OCI-LY7 (cell line): Measurements from ENCODE around the gene FCGBP. TPM values are rescaled to one million over a fixed set of nuclear protein-coding genes. Genes with fewer than 3 reads are reported as not detected.

Experiments used
- BruUV-seq: library from RNA; stranded (reverse); fragments of 400-500 nt; replicated peaks from 2 replicates; lab custom pipeline; 2021; lab: Mats Ljungman, UMichigan
- CTCF ChIA-PET: fragments of 300-600 bp; sonication (Branson Sonifier 250); formaldehyde crosslinking; loops from one replicate; lab custom pipeline; 2022; ENCODE audit warnings: antibody characterized with exemption; ENCODE audit not compliant: unreplicated experiment; lab: Charles Lee
- POLR2A ChIA-PET: fragments of 300-600 bp; sonication (Branson Sonifier 250); formaldehyde crosslinking; loops from one replicate; lab custom pipeline; 2022; ENCODE audit warnings: antibody characterized with exemption; lab: Charles Lee
- DNase-seq: peaks from one replicate; pipeline ENCODE4 v3.0.0-alpha.2; 2015; ENCODE audit warnings: low spot score
- H2AFZ ChIP-seq: fragments of 200-600 bp; sonication (generic), shearing (Covaris generic); 2 replicates; pipeline ENCODE4 v1.6.1; 2014; ENCODE audit warnings: mild to moderate bottlenecking, antibody characterized with exemption, low read length, moderate library complexity
- H3K27ac ChIP-seq: fragments of 200-600 bp; sonication (generic); 2 replicates; pipeline ENCODE4 v1.5.1; 2014; ENCODE audit warnings: mixed run types, low read depth, mild to moderate bottlenecking, moderate library complexity, low read length, inconsistent platforms; ENCODE audit not compliant: poor library complexity, severe bottlenecking
- H3K36me3 ChIP-seq: fragments of 200-600 bp; sonication (generic); 2 replicates; pipeline ENCODE4 v1.6.1; 2014; ENCODE audit warnings: mild to moderate bottlenecking, antibody characterized with exemption, low read length, moderate library complexity, mixed read lengths; ENCODE audit not compliant: insufficient read depth
- H3K4me1 ChIP-seq: fragments of 200-600 bp; sonication (generic); 2 replicates; pipeline ENCODE4 v1.5.1; 2014; ENCODE audit warnings: mild to moderate bottlenecking, low read length; ENCODE audit not compliant: insufficient read depth, poor library complexity, severe bottlenecking
- H3K4me2 ChIP-seq: fragments of 200-600 bp; sonication (generic); 2 replicates; pipeline ENCODE4 v1.6.1; 2014; ENCODE audit warnings: mild to moderate bottlenecking, low read length
- H3K4me3 ChIP-seq: fragments of 200-600 bp; sonication (generic); 2 replicates; pipeline ENCODE4 v1.5.1; 2014; ENCODE audit warnings: mild to moderate bottlenecking, low read depth, low read length; ENCODE audit not compliant: poor library complexity, severe bottlenecking
- H3K79me2 ChIP-seq: fragments of 200-600 bp; sonication (generic); 2 replicates; pipeline ENCODE4 v1.6.1; 2016; ENCODE audit warnings: low read depth, mild to moderate bottlenecking, low read length, moderate library complexity, mixed read lengths; ENCODE audit not compliant: insufficient read depth
- H3K9me2 ChIP-seq: fragments of 200-600 bp; sonication (generic); 2 replicates; pipeline ENCODE4 v1.6.1; 2016; ENCODE audit warnings: mild to moderate bottlenecking, low read length, mixed read lengths; ENCODE audit not compliant: insufficient read depth
- H3K9me3 ChIP-seq: fragments of 200-600 bp; sonication (generic); 2 replicates; pipeline ENCODE4 v1.6.1; 2014; ENCODE audit warnings: mild to moderate bottlenecking, mixed run types, low read length, mixed read lengths
- H4K20me1 ChIP-seq: fragments of 200-600 bp; sonication (generic); 2 replicates; pipeline ENCODE4 v1.6.1; 2014; ENCODE audit warnings: mild to moderate bottlenecking, antibody characterized with exemption, low read length, moderate library complexity, mixed read lengths; ENCODE audit not compliant: insufficient read depth
- CTCF ChIP-seq: fragments of 200-600 bp; sonication (generic); conservative IDR thresholded peaks from 2 replicates; pipeline ENCODE4 v1.5.1; 2014; ENCODE audit warnings: mild to moderate bottlenecking, antibody characterized with exemption, low read length, moderate library complexity, mixed read lengths
- EZH2phosphoT487 ChIP-seq: fragments of 200-600 bp; sonication (generic); IDR thresholded peaks from 2 replicates; pipeline ENCODE4 v1.6.1; 2018; ENCODE audit warnings: low read depth, borderline replicate concordance, mild to moderate bottlenecking, mixed run types, antibody characterized with exemption, low read length, moderate library complexity, mixed read lengths
- intact Hi-C: fragments of 100-400 bp; cut with micrococcal nuclease; formaldehyde crosslinking; loops from one replicate; pipeline ENCODE4 v1.10.0; 2022; ENCODE audit not compliant: unreplicated experiment
- total RNA-seq, 2 experiments: library from RNA; depleted of rRNA in 1 of 2; stranded (reverse); fragments of >200 nt in 1 of 2; shearing (Covaris generic) in 1 of 2; gene quantifications; 2 replicates each; pipeline ENCODE4 v1.2.3, GENCODE V29; 2014 to 2022

Gene FCGBP
- total RNA-seq, 2 experiments from 2014 or later = 0.41 to 1.7 TPM

- H3K4me1 ChIP-seq = peaks cover 81% of the 10 kb centered on the region
- ChIA-PET POLR2A (interaction anchor here (0.5 to 1.6 kb wide), 3 partner anchors 11 to 35 kb away, joined by 3 to 19 read pairs (median 12); no protein-coding TSS in a partner anchor), CTCF (no interaction called here)
- no peak for TF ChIP-seq CTCF
- no peak for TF ChIP-seq EZH2phosphoT487
- no peaks in the 10 kb centered on the region for H4K20me1 ChIP-seq
- H3K4me2 ChIP-seq = peak overlapping the region; percentile 72
- peaks cover 14% of the 10 kb centered on the region for H3K36me3 ChIP-seq
- H3K9me2 ChIP-seq = no peaks in the 10 kb centered on the region
- intact Hi-C loops = loop anchor here (10.0 kb wide), 1 partner anchor 549 kb away; the partner anchor contains the start of gene ZFP36
- peak overlapping the region; percentile 96 for H3K27ac ChIP-seq
- H3K4me3 ChIP-seq = peak overlapping the region; percentile 53
- BruUV-seq = no TSS peak
- no peak for DNase-seq
- H3K9me3 ChIP-seq = peaks cover 34% of the 10 kb centered on the region
- no peaks in the 10 kb centered on the region for H3K79me2 ChIP-seq
- H2AFZ ChIP-seq = peak overlapping the region; percentile 84; the same call in 1 of the 2 replicates
Measured at GRCh38 chr19:39953915-39954314, 19.5 kb upstream of the FCGBP start.

- intact Hi-C loops = loop anchor here (10.0 kb wide), 1 partner anchor 547 kb away; the partner anchor contains the start of gene ZFP36
- peak overlapping the region; percentile 72; the same call in 1 of the 2 replicates for H3K4me2 ChIP-seq
- H2AFZ ChIP-seq = no peak overlapping the region; the same call in 1 of the 2 replicates
- H3K36me3 ChIP-seq = peaks cover 14% of the 10 kb centered on the region
- BruUV-seq = no TSS peak
- DNase-seq = no peak
- no peak overlapping the region for H3K4me3 ChIP-seq
- peaks cover 34% of the 10 kb centered on the region for H3K9me3 ChIP-seq
- peaks cover 63% of the 10 kb centered on the region for H3K4me1 ChIP-seq
- H3K27ac ChIP-seq = peak overlapping the region; percentile 96
- CTCF ChIA-PET = interaction anchor here (1.1 kb wide), 1 partner anchor 19 kb away, joined by 3 read pairs; the partner anchor contains the start of gene PSMC4
- no peaks in the 10 kb centered on the region for H3K79me2 ChIP-seq
- POLR2A ChIA-PET = interaction anchor here (0.9 to 1.6 kb wide), 2 partner anchors 10 to 19 kb away, joined by 3 to 4 read pairs; partner anchors contain the start of gene PSMC4
- no peaks in the 10 kb centered on the region for H3K9me2 ChIP-seq
- TF ChIP-seq CTCF = no peak
- TF ChIP-seq EZH2phosphoT487 = no peak
- no peaks in the 10 kb centered on the region for H4K20me1 ChIP-seq
Measured at GRCh38 chr19:39951686-39952085, 17.3 kb upstream of the FCGBP start.
